Left ventricle myocardium inferior (tissue), 1 donor: ENCODE results near the gene LRRC43. TPM values are rescaled to one million over a fixed set of nuclear protein-coding genes. Genes with fewer than 3 reads are reported as not detected.

Experiments used
- DNase-seq: peaks from one replicate; pipeline ENCODE4 v3.0.0-alpha.2; 2020
- H3K27ac ChIP-seq: fragments of 200-600 bp; replicated peaks from 2 replicates; pipeline ENCODE4 v1.8.0; 2021
- H3K27me3 ChIP-seq: fragments of 200-600 bp; 2 replicates; pipeline ENCODE4 v1.8.0; 2021; ENCODE audit warnings: low read depth
- H3K36me3 ChIP-seq: fragments of 200-600 bp; 2 replicates; pipeline ENCODE4 v1.8.0; 2021
- H3K4me1 ChIP-seq: fragments of 200-600 bp; 2 replicates; pipeline ENCODE4 v1.8.0; 2021
- H3K4me3 ChIP-seq: fragments of 200-600 bp; 2 replicates; pipeline ENCODE4 v1.8.0; 2021; ENCODE audit warnings: mild to moderate bottlenecking, moderate library complexity
- H3K9me3 ChIP-seq: fragments of 200-600 bp; replicated peaks from 2 replicates; pipeline ENCODE4 v1.8.0; 2021
- CTCF ChIP-seq: fragments of 200-600 bp; IDR thresholded peaks from 2 replicates; pipeline ENCODE4 v1.8.0; 2021; ENCODE audit warnings: antibody characterized with exemption, mild to moderate bottlenecking, borderline replicate concordance
- intact Hi-C: fragments of 100-400 bp; cut with micrococcal nuclease; formaldehyde crosslinking; loops from one replicate; pipeline ENCODE4 v1.11.0; 2022
- total RNA-seq: library from RNA; stranded (reverse); fragmentation: NEBNext Ultra II Directional; extraction: Animal tissue kit (Norgen Biotek cat#: 25700); gene quantifications from one replicate; pipeline ENCODE4 v1.2.1, GENCODE V29; 2021
- donor health status: DM: no; HTN: yes; CAD: no; lungs with severe emphysema.

LRRC43 gene
- total RNA-seq, 1 donor from 2014 or later: 0.74 TPM

GRCh38 chr12:122206976-122207375 is 24.1 kb downstream of the LRRC43 start:
- no peak for DNase-seq
- peaks cover 35% of the 10 kb centered on the region for H3K27me3 ChIP-seq
- no peaks in the 10 kb centered on the region for H3K9me3 ChIP-seq
- peaks cover 20% of the 10 kb centered on the region for H3K4me1 ChIP-seq
- peaks cover 56% of the 10 kb centered on the region for H3K36me3 ChIP-seq
- H3K4me3 ChIP-seq: no peak overlapping the region
- no peak overlapping the region for H3K27ac ChIP-seq
- TF ChIP-seq CTCF: no peak
- intact Hi-C loops: no loop called here

- Histone ChIP-seq H3K27ac (no peak overlapping the region), H3K9me3 (no peaks in the 10 kb centered on the region), H3K4me3 (no peak overlapping the region), H3K27me3 (peaks cover 31% of the 10 kb centered on the region), H3K36me3 (peaks cover 60% of the 10 kb centered on the region), H3K4me1 (peaks cover 20% of the 10 kb centered on the region)
- TF ChIP-seq CTCF: no peak
- no peak for DNase-seq
- intact Hi-C loops: no loop called here
Observed at GRCh38 chr12:122207391-122207790, 24.5 kb downstream of the LRRC43 start.

GRCh38 chr12:122208073-122208820 is 25.3 kb downstream of the LRRC43 start:
- Histone ChIP-seq H3K27ac (no peak overlapping the region), H3K27me3 (peaks cover 22% of the 10 kb centered on the region), H3K36me3 (peaks cover 69% of the 10 kb centered on the region), H3K4me1 (peaks cover 13% of the 10 kb centered on the region), H3K4me3 (no peak overlapping the region), H3K9me3 (no peaks in the 10 kb centered on the region)
- DNase-seq: no peak
- intact Hi-C loops: no loop called here
- TF ChIP-seq CTCF: no peak

GRCh38 chr12:122215771-122216170 is 32.8 kb downstream of the LRRC43 start:
- Histone ChIP-seq H3K4me3 (no peak overlapping the region), H3K27me3 (no peaks in the 10 kb centered on the region), H3K27ac (no peak overlapping the region), H3K9me3 (no peaks in the 10 kb centered on the region), H3K4me1 (no peaks in the 10 kb centered on the region), H3K36me3 (peaks cover 99% of the 10 kb centered on the region)
- intact Hi-C loops: no loop called here
- DNase-seq: no peak
- no peak for TF ChIP-seq CTCF

GRCh38 chr12:122216445-122216844 is 33.5 kb downstream of the LRRC43 start:
- no peaks in the 10 kb centered on the region for H3K9me3 ChIP-seq
- TF ChIP-seq CTCF: no peak
- no peak for DNase-seq
- H3K36me3 ChIP-seq: peaks cover 99% of the 10 kb centered on the region
- intact Hi-C loops: no loop called here
- H3K27me3 ChIP-seq: no peaks in the 10 kb centered on the region
- no peak overlapping the region for H3K27ac ChIP-seq
- no peak overlapping the region for H3K4me3 ChIP-seq
- no peaks in the 10 kb centered on the region for H3K4me1 ChIP-seq
